Stimulated activated CD8-positive, alpha-beta memory T cell treated with anti-CD3 and anti-CD28 coated beads, Interleukin-2, amount 100 ng/mL, for 1 hour (primary cell): ENCODE results near the gene TMEM132A.
"Not testable (repeated sequence)": the region's sequence is repeated elsewhere in the genome, so short reads cannot be mapped to it uniquely, and the experiment has no call there.

Experiments used
- DNase-seq, 2 donors: peaks; one replicate each; pipeline ENCODE4 v3.0.0-alpha.2; 2020; ENCODE audit warnings: low read depth in 2 of 2

The TMEM132A gene

DNA sequence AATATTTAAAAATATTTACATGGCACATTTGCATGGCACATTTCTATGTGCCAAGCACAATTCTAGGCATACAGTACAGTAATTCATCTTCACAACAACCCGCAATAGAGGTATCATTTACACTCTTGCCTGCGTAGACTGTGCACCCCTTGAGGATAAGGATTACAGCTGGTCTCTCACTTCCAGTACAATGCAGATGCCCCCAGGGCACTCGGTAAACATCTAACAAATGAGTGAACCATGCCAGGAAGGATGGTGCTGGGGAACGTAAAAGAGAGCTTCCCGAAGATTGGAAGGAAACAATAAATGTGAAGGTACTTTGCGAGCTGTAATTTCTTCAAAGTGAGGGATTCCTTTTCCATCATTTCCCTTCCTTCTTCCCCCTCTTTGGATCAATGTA lies 19.2 kb upstream of the TMEM132A start:
- no peak for DNase-seq

DNA sequence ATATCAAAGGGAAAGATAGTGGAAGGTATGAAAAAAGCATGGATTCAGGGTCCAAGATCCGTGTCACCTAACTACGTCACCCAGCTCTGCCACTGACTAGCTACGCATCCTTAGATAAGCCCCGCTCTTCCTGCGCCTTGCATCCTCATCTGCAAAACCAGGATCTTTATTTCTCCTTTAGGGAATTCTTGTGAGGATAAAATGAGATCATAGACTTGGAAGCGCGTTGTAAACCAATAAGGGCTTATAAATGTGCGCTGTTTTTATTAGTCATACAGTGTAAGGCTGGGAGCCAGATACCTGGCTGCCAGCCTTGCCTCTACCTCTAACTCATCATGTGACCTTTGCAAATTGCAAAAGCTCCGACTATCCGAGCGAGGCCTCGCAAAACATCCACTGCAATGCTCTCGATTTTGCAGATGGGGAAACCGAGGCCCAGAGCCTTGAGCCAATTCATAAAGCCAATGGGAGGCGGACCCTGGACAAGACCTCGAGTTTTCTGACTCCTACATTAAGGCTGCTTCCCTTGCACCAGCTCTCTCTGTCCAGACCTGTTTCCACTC lies 18.6 kb upstream of the TMEM132A start:
- DNase-seq = no peak

DNA sequence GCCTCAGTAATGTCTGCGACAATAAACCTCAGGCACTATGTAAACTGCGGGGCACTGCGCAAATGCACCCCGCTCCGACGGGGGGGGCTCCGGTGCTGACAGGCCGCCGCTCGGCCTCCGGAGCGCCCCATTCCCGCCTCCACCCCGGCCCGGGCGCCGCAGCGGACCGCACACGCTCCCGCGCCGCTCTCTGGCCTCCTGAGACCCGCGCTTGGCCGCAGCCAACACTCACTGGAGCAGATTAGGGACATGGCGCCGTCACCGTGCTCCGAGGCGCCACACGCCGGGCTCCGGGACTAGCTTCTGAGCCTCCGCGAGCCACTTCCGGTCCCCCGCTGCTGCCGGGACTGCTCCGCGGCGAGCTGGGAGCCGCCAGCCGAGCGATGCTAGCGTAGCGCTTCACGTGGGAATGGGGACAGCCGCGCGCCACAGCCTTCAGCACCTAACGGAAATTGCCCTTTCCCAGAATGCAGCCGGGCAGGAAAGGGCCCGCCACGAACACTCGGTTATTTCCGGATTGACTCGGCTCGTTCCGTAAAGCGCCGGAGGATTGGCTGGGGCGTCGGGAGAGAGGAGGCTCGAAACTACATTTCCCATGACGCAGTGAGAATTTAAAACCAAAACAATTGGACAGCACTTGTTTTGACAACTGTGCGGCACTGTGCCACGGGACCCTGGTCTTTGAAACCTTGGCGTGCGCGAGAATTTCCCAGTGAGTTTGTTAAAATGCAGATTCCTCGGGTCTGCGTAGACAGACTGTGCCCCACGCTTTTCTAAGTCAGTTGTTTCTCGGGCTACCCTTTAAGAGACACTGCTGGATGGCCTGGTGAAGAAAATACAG lies 17.9 kb upstream of the TMEM132A start, which contains the start of gene PRPF19:
TSS of gene PRPF19 (minus strand) at position 454 of the 841 bp plus-strand sequence. CDS start at position 251, 203 bp downstream.
- DNase-seq = peak; percentile 93 to 94

DNA sequence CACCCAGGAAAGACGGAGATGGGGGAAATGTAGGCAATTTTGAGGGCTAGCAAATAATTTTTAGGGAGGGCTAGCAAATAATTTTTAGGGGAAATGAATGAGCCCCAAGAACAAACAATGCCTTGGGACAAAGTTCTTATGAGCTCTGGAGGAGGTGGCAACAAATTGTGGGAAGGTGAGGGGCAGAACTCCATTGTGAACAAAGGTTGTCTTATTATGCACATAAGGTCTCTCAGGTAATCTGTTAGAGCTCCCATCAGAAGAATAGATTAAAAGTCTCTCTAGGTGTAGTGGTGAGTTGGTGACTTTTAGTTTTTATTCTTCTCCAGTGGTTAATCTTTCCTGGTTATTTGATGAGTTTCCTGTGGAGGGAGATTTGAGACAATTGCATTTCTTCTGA lies 15.5 kb upstream of the TMEM132A start:
- no peak for DNase-seq

DNA sequence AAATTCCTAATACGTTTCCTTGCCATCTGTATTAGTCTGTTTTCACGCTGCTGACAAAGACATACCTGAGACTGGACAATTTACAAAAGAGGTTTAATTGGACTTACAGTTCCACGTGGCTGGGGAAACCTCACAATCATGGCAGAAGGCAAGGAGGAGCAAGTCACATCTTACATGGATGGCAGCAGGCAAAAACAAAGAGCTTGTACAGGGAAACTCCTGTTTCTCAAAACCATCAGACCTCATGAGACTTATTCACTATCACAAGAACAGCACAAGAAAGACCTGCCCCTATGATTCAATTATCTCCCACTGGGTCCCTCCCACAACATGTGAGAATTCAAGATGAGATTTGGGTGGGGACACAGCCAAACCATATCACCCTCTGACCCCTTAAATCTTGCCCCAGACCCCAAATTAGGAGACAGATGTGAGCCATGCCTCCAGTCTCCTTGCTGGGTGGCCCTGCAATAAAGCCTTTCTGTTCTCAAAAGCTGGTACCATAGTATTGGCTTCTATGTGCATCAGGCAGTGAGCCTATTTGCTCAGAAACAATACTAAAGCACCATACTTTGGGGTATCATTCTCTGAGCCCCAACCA lies 14.5 kb upstream of the TMEM132A start:
- DNase-seq = not testable (repeated sequence)

DNA sequence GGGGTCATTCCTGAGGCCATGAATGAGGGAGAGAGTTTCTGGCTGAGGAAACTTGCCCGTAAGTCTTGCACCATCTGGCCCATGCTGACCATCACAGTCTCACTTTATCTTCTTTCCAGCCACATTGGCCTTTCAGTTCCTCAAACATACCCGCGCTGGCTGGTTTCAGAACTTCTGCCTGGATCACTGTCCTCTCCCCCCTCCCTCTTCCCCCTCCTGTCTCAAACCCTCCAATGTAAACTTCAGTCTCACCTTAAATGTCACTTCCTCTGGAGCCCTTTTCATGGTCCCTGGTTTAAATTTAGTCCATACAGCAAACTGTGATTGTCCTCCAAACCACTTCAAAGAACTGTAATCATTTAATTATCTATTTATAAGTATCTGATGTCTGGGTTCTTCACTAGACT lies 14.0 kb upstream of the TMEM132A start:
- no peak for DNase-seq

DNA sequence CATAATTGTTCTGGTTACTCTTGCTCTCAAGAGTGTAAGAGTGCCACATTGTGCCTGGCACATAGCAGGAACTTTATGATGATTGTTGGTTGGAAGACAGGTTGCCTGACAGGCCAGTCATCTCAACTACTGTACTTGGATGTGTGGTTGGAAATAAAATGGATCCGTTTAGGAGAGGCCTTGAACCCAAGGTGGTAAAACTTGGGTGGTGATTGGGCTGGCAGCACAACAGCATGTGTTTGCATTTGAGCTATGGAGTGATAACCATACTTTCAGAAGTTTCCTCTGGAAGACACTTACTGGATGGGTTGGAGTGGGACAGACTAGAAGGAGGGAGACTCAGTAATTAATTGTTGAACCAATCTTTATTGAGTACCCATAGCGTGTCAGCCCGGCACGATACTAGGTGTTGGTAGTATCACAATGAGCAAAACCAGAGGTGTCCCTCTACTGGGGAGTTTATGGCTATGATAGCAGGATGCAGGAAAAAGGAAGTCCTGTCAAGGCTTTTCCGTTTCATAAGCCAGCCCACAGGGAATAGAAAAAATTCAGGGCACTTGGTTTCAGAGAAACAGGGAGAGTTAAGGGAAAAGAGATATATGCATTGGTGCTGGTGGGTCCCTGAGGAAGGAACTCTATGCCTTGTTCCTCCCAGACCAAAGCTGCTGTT lies 13.4 kb upstream of the TMEM132A start:
- DNase-seq = no peak

DNA sequence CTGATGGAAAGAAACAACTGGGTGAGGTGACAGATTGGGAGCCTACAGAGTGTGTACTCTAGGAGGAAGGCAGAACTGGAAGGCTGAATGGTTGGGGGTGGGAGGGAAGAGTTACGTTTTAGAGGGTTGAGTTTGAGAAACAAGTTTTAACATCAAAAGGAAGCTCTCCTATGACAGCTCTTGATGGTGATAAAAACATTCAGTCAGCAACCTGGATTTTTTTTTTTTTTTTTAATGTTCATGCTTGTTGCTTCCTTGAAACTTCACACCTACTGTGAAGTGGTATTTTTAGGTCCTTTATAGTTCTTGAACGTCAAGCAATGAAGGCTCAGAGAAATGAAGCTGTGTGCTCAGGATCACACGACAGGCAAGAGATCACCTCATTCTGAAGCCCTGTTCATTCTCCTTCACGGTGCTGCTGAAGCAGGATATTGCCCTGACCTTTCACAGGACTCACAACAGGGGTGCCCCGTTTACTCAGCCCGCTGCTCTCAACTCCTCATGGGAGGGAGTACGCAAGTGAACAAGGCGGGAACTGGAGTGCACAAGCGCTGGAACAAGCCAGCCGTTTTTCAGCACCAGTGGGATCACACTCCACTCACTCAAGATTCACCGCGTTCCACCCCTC lies 11.9 kb upstream of the TMEM132A start:
- DNase-seq = no peak

DNA sequence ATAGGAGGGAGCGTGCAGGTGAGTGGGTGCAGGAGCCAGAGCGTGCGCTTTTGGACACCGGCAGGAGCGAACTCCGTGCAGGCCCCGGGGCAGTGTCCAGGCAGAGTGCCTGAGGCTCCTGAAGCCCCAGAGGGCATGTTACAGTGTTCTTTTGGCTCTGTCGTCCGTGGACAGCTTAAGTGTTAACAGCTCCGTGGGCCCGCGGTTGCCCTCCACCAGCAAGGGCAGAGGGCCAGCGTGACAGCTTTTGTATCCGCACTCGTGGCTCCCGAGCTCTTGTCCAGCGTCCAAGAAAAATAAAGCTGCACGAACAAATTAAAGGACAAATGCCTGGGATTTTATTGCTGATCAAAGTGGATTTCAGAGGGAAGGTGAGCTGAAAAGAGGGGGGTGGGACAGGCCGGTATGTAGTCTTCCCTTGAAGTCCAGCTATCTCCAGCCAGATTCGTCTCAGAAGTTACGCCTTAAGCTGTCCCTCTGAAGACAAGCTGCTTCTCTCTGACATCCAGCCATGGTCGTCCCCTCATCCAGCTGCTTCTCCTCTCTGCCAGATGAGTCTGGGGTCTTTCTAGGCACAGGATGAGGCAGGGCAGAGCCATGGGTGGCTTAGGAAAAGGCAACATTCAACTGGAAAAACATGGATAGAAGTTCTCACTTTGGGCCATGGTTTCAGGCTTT lies 11.3 kb upstream of the TMEM132A start:
- no peak for DNase-seq

DNA sequence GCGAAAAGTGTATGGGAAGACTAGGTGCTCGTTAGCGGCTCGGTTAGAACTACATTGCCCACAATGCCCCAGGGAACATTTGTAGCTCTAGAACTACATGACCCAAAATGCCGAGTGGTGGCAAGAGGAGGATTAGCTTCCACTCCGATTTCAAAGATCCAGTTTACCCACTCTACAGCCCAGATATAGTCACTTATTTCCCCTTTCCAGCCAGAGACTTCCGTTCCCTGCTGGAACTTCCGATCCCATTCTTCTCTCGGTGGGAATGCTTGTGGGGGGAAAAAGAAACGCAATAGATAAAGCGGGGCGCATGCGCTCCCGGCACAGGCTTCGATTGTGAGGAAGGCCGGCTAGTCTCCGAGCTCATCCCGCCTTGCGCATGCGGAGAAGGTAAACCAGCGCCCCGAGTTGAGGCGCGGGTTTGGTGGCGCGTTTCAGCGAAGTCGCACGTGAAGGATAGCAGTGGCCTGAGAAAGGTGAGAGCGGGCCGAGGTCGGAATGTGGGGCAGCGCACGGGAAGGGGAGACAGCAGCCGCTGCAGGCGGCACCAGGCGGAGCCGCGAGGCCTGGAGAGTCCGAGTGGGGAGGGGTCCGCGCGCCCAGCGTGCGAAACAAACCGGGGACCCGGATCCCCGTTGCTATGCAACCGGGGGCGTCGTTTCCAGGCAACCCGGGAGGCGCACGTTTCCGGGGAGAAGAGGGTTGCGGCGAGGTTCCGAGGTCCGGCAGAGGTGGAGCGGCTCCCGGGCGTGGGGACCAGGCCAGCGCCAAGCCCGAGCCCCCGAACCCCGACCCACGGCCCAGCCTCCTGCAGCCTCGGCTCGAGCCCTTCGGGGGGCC lies 10.2 kb upstream of the TMEM132A start, which contains the start of gene TMEM109:
TSS of gene TMEM109 (plus strand) at position 366 of the 840 bp plus-strand sequence. CDS start 5,536 bp downstream, outside the sequence.
- DNase-seq = peak; percentile 59 to 80

DNA sequence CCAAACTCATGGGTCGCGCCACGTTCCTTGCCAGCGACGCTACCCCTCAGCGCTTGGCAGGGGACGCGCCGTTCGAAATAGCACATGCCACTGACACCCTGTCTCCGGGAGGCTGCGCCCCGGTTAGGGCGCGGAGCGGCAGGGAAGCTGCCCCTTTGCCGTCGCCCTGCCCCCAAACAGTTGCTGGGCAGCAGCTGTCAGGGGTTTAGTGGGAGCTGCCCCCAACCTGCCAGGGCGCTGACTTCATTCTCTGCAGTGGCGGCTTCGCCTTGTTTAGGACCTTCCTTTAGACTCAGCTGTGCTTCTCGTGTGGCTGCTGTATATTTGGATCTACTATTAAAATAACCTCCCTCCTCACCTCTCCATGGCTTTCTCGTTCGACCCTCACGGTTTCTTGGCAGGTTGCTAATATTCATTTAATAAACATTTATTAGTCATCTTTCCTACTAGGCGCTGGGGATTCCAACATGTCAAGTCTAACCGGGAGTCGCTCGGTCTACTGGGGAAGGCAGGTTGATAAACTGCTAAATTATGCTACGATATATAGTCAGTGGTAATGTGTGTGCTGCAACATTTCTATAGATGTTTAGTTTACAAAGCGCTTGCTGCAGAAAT lies 9.5 kb upstream of the TMEM132A start:
- no peak for DNase-seq

DNA sequence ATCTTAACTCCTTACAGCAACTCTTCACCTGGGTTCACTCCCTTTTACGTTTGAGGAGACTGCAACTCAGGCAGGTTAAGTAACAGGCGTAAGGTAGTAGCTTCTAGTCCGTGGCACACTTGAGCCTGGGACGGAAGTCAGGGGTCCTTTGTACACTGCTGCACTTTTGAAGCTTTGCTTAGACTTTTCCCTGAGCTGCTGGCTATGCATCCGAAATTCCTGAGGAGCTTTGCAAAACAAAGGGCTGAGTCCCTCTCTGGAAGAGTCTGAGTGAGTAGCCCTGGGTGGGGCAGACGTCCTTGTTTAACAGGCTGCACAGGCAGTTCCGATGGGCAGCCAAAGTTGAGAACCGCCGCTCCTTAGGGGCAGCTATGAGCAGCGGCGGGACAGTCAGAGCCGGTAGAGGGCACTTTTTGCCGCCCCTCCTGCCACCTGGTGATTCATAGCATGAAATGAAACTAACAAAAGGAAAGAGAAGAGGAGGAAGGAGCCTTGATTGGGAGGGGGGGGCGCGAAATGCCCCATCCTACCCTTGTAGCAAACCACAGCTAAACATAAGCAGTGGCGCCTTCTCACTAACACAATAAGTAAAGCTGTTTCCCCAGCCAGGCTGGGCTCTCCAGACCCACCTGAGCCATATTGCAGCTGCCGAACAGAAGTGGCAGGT lies 8.9 kb upstream of the TMEM132A start:
- peak; percentile 49 to 57 for DNase-seq

DNA sequence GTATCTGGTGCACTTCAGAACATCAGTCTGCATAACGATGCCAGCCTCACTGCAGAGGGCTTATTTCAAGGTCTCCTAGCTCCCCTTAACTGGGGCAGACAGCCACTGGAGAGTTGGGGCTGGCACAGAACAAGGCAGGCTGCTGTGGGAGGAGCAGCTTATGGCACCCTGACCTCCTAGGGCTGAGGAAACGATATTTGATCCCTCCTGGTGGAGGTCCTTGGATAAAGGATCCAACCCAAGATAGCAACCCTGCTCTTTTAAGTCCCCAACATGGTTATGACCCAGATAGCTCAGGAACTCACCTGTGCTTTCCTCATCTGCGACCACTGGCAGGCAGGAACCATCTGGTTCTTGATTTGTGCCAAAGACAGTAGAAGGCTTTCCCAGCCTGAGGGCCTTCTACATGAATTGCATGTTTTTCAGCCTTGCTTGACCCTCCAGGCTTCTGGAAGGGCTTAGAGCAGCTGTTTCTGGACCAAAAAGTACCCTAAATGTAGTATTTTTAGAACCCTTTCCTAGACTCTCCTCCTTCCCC lies 7.5 kb upstream of the TMEM132A start:
- DNase-seq = no peak

DNA sequence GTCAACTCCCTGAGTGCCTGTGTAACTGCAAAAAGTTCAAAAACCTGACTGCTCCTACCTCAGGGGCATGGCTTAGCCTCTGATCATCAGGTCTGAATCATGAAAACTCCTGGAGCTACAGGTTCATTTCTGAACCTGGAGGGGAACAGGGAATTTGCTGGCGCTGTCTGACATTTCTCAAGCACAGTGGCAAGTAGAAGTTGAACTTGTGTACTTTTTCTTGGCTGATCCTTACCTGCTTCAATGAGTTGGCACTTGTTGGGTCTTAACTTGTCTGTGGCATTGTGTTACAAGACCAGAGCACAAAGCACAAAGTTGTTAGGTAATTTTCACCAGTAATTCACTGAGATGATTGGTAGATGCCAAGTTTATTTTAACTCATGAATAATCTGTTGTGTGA lies 7.0 kb upstream of the TMEM132A start:
- no peak for DNase-seq

DNA sequence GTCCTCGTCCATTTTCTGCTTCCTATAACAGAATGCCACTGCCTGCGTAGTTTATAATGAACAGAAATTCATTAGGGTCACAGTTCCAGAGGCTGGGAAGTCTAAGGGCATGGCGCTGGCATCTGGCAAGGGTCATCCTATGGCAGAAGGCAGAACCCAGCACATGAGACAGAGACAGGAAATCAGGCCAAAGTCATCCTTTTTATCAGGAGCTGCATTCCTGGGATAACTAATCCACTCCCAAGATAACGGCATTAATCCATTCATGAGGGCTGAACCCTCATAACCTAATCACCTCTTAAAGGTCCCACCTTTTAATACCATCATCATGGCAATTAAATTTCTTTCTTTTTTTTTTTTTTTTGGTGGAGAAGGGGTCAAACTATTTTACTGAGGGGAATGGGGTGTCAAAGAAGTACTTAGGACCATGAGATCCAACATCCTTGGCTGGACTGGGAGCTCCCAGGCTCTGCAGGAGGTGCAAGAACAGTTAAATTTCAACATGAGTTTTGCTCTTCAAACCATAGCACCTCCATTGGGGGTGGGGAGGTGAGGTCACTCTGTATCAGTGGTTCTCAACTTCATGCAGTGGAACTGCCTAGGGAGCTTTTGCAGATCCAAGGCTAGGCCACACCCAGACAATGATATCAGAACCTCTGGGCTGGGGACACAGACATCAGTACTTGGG lies 5.9 kb upstream of the TMEM132A start:
- no peak for DNase-seq

DNA sequence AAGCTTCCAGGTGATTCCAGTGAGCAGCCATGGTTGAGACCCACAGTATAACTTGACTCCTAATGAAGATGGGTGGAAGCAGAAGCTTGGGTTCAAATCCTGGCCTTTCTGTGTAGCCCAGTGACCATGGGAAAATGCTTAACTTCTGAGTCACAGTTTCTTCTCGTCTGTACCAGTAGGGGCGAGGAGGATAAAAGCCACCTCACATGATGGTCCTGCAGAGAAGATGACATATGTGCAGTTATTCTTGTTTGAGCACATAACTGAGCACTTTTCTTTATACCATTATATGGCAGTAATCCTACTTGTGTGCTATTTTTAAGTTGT lies 5.4 kb upstream of the TMEM132A start:
- no peak for DNase-seq

DNA sequence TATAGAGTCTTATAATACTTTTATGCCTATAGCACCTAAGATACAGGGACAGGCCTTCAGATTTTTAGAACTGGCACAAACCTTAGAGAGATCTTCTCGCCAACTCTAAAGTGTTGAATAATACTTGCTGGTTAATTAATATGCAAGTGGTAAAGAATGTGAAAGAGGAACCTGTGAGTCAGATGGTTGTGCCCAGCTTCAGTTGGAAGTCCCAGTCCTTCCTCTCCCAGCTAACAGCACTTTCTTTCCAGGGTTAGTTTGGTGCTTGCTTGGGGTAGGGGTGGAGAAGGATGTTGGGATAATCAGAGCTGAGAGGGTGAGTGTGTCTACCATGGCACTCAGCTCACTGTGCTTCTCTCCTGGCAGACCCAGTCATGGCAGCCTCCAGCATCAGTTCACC lies 4.9 kb upstream of the TMEM132A start:
- no peak for DNase-seq

DNA sequence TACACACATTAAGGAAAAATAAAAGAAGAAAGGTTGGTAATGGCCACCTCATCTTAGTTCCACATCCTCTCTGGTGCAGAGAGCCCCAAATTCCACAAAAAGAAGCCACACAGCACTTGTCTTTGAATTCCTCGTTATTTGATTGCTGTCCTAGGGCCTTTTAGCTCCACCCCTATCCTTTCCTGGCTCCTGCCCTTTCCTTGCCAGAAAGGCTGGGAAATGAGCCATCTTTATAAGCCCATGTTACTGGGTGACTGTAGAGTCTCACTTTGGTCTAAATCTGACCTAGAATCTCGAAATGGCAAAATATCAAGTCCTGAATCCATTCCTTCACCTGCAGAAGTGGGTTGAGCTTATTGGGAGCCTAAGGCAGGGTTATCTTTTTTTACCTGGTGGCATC lies 4.3 kb upstream of the TMEM132A start:
- DNase-seq = no peak

DNA sequence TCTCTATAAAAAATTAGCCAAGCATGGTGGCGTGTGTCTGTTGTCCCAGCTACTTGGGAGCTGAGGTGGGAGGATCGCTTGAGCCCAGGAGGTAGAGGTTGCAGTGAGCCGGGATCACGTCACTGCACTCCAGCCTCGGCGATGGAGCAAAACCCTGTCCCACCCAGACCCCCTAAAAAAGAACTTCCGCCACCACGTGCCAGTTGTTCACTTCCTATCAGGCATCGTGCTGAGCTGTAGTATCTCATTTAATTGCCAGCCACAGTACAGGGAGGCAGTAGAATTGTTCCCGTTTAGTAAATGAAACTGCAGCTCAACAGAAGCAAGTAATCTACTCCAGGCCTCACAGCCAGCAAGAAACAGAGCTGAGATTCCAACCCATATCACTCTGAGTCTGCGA lies 3.0 kb upstream of the TMEM132A start:
- DNase-seq = no peak
